ENCODE results near the gene RGS12. TPM values are rescaled to one million over a fixed set of nuclear protein-coding genes. Genes with fewer than 3 reads are reported as not detected.

RGS12 gene
- total RNA-seq, 1 donor from 2014 or later: 21.9 TPM

DNA sequence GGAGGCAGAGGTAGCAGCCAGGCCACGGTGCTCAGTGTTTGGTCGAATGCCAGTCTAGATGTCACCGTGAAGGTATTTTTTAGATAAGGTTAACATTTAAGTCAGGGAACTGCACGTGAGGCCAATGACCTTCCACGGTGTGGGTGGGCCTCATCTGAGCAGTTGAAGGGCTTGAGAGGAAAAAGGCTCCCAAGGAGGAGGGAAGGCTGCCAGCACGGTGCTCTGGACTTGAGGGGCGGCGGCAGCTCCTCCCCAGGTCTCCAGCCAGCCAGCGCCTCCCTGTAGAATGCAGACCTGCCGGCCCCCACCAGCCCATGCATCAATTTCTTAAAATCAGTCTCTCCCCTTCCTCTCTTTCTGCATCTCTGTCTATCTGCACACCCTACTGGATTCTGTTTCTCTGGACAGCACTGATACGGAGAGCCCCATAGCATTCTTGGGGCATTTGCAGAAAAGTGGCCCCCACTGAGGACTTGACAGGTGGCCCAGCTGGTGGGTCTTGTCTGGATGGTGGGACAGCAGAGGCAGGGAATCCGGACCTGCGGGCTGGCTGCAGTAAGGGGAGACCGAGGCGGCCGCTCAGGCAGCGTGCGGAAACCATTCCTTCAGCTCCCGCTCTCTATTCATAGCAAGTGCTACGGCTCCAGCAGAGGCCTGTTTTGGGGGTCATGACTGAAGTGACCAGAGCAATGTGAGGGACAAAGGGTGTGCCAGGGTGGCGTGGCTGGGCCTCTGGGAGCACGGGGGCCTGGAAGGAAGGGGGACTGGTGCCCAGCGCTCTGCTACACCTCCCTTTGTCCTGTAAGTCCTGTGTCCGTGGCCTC, 7.9 kb upstream of the RGS12 start:
- FAIRE-seq: no peak
- Mint-ChIP-seq H3K4me3 (ENCODE audit: unreplicated experiment) (no peak overlapping the region), H3K27ac (ENCODE audit: unreplicated experiment) (no peak overlapping the region)

DNA sequence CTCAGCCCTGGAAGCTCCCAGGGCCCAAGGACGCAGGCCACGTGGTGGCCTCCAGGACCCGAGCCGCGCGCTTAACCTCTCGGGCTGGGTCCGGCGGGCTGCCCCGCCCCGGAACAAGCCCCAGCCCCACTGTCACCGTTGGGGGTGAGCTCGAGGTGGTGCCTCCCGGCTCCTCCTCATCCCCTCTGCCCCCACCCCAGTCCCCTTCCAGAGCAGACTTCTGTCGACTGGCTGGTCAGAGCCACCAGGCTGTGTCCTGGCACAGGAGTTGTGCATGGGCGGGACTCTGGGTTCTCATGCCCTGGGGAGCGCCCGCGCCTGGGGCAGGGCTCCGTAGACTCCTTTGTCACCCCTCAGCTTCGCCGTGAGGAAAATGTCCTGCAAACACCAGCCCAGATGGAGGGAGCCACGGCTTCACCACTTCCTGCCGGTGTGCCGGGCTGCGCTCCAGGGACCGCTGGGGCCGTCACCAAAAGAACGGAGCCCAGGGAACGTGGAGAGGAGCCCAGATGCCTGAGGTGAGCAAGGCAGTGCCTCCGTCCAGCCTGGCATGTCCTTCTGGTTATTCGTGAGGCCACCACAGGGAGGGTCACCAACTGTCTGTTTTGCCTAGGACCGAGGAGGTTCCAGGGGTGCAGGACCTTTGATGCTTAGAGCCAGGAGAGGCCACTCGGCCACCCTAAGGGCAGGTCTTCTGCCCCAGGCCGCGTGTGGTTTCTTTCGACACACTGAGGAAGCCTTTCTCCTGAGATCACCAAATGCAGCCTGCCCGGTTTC, 7.1 kb upstream of the RGS12 start:
- no peaks in the 10 kb centered on the region for H3K4me1 Mint-ChIP-seq (ENCODE audit: low read depth, unreplicated experiment)
- H3K36me3 Mint-ChIP-seq (ENCODE audit: low read depth, unreplicated experiment): peaks cover 10% of the 10 kb centered on the region
- H3K27ac ChIP-seq (ENCODE audit: low read depth, low read length): no peak overlapping the region
- no peak overlapping the region for H3K27ac Mint-ChIP-seq (ENCODE audit: unreplicated experiment)
- DNase-seq (ENCODE audit: low read depth) (peak; percentile 69), FAIRE-seq (no peak)
- peaks cover 5% of the 10 kb centered on the region for H3K27me3 ChIP-seq (ENCODE audit: insufficient read depth, low read length)
- no peak overlapping the region for H3K9ac ChIP-seq (ENCODE audit: low read length)
- TF ChIP-seq, protein P1, sequence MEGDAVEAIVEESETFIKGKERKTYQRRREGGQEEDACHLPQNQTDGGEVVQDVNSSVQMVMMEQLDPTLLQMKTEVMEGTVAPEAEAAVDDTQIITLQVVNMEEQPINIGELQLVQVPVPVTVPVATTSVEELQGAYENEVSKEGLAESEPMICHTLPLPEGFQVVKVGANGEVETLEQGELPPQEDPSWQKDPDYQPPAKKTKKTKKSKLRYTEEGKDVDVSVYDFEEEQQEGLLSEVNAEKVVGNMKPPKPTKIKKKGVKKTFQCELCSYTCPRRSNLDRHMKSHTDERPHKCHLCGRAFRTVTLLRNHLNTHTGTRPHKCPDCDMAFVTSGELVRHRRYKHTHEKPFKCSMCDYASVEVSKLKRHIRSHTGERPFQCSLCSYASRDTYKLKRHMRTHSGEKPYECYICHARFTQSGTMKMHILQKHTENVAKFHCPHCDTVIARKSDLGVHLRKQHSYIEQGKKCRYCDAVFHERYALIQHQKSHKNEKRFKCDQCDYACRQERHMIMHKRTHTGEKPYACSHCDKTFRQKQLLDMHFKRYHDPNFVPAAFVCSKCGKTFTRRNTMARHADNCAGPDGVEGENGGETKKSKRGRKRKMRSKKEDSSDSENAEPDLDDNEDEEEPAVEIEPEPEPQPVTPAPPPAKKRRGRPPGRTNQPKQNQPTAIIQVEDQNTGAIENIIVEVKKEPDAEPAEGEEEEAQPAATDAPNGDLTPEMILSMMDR (IDR thresholded peaks at IDR 0.05; ENCODE audit: insufficient read depth, low read depth, low read length): no peak
- TF ChIP-seq EZH2 (IDR thresholded peaks at IDR 0.05; ENCODE audit: insufficient read depth, low read length): no peak
- H3K36me3 ChIP-seq (ENCODE audit: insufficient read depth, low read length): no peaks in the 10 kb centered on the region
- H3K9me3 Mint-ChIP-seq (ENCODE audit: unreplicated experiment): no peaks in the 10 kb centered on the region
- H3K27me3 Mint-ChIP-seq (ENCODE audit: low read depth, unreplicated experiment): peaks cover 22% of the 10 kb centered on the region
- peaks cover 9% of the 10 kb centered on the region for H3K4me1 ChIP-seq (ENCODE audit: insufficient read depth, low read length)
- H3K4me2 ChIP-seq (ENCODE audit: low read length): peak overlapping the region; percentile 66
- H3K9me3 ChIP-seq (ENCODE audit: insufficient read depth, low read depth, low read length): no peaks in the 10 kb centered on the region
- peak overlapping the region; percentile 57 for H2AFZ ChIP-seq (ENCODE audit: low read depth, low read length)
- H3K4me3 Mint-ChIP-seq (ENCODE audit: unreplicated experiment): no peak overlapping the region
- no peaks in the 10 kb centered on the region for H4K20me1 ChIP-seq (ENCODE audit: insufficient read depth, low read length)
- H3K4me3 ChIP-seq (ENCODE audit: insufficient read depth, low read depth, low read length): peak overlapping the region; percentile 13
- H3K79me2 ChIP-seq (ENCODE audit: insufficient read depth, low read length): no peaks in the 10 kb centered on the region

More for the DNA sequence above, 7.9 kb upstream of the RGS12 start:
- Histone ChIP-seq H2AFZ (ENCODE audit: low read depth, low read length) (no peak overlapping the region), H3K9me3 (ENCODE audit: insufficient read depth, low read depth, low read length) (no peaks in the 10 kb centered on the region), H3K79me2 (ENCODE audit: insufficient read depth, low read length) (no peaks in the 10 kb centered on the region), H3K36me3 (ENCODE audit: insufficient read depth, low read length) (no peaks in the 10 kb centered on the region), H3K4me2 (ENCODE audit: low read length) (no peak overlapping the region), H3K27ac (ENCODE audit: low read depth, low read length) (no peak overlapping the region), H3K4me3 (ENCODE audit: insufficient read depth, low read depth, low read length) (no peak overlapping the region), H4K20me1 (ENCODE audit: insufficient read depth, low read length) (no peaks in the 10 kb centered on the region), H3K27me3 (ENCODE audit: insufficient read depth, low read length) (peaks cover 5% of the 10 kb centered on the region), H3K4me1 (ENCODE audit: insufficient read depth, low read length) (peaks cover 9% of the 10 kb centered on the region), H3K9ac (ENCODE audit: low read length) (no peak overlapping the region)
- DNase-seq (ENCODE audit: low read depth): no peak
- peaks cover 18% of the 10 kb centered on the region for H3K27me3 Mint-ChIP-seq (ENCODE audit: low read depth, unreplicated experiment)
- peaks cover 10% of the 10 kb centered on the region for H3K36me3 Mint-ChIP-seq (ENCODE audit: low read depth, unreplicated experiment)
- TF ChIP-seq, protein P1 (IDR thresholded peaks at IDR 0.05; ENCODE audit: insufficient read depth, low read depth, low read length): no peak
- TF ChIP-seq EZH2 (IDR thresholded peaks at IDR 0.05; ENCODE audit: insufficient read depth, low read length): no peak
- H3K4me1 Mint-ChIP-seq (ENCODE audit: low read depth, unreplicated experiment): no peaks in the 10 kb centered on the region
- no peaks in the 10 kb centered on the region for H3K9me3 Mint-ChIP-seq (ENCODE audit: unreplicated experiment)
